HepG2 (cell line): ENCODE measurements around the gene ELL. TPM values are rescaled to one million over a fixed set of nuclear protein-coding genes. Genes with fewer than 3 reads are reported as not detected.

Experiments
- HNF1A ChIP-seq, 2 experiments: sonication (generic) in 1 of 2; formaldehyde crosslinking in 1 of 2; IDR thresholded peaks; 2 replicates each; pipeline versions ENCODE4 v1.4.0 to v1.6.1; 2016 to 2020; ENCODE audit warnings: borderline replicate concordance in 1 of 2, low read depth in 1 of 2, mild to moderate bottlenecking in 1 of 2, missing genetic modification reagents in 1 of 2
- IKZF1 ChIP-seq: fragments of 450-650 bp; IDR thresholded peaks from 2 replicates; pipeline ENCODE4 v1.7.1; 2016
- RNF219 ChIP-seq: sonication (generic); formaldehyde crosslinking; IDR thresholded peaks from 2 replicates; pipeline ENCODE4 v1.5.0; 2020; ENCODE audit warnings: mild to moderate bottlenecking, missing genetic modification reagents
- SOX13 ChIP-seq, 3 experiments: fragments of 450-650 bp in 1 of 3; sonication (generic) in 1 of 3; formaldehyde crosslinking in 1 of 3; IDR thresholded peaks in 2 of 3; conservative IDR thresholded peaks in 1 of 3; 2 replicates each; pipeline versions ENCODE4 v1.5.0 to v1.6.1; 2016 to 2020; ENCODE audit warnings: antibody characterized with exemption in 1 of 3, mild to moderate bottlenecking in 1 of 3, missing compliant biosample characterization in 1 of 3, missing genetic modification reagents in 1 of 3, moderate library complexity in 1 of 3
- WIZ ChIP-seq: sonication (generic); formaldehyde crosslinking; IDR thresholded peaks from 2 replicates; pipeline ENCODE4 v1.5.1; 2020; ENCODE audit warnings: mild to moderate bottlenecking, missing genetic modification reagents
- ZBED4 ChIP-seq: sonication (generic); formaldehyde crosslinking; IDR thresholded peaks from 2 replicates; pipeline ENCODE4 v1.4.0; 2020; ENCODE audit warnings: missing genetic modification reagents, borderline replicate concordance
- ZNF607 ChIP-seq: sonication (generic); formaldehyde crosslinking; IDR thresholded peaks from 2 replicates; pipeline ENCODE4 v1.5.1; 2020; ENCODE audit warnings: missing genetic modification reagents, mild to moderate bottlenecking, borderline replicate concordance
- ZNF646 ChIP-seq: sonication (generic); formaldehyde crosslinking; IDR thresholded peaks from 2 replicates; pipeline ENCODE4 v1.9.0; 2021; ENCODE audit warnings: mild to moderate bottlenecking, missing genetic modification reagents
- polyA plus RNA-seq, 8 experiments: library from polyadenylated mRNA; depleted of rRNA in 3 of 8; stranded (reverse) in 7 of 8; unstranded in 1 of 8; fragments of >200 nt; fragmentation: Illumina TruSeq in 4 of 8; extraction: Trizol in 4 of 8; gene quantifications; 2 replicates each; pipeline versions ENCODE4 v1.2.1 to v1.2.3, GENCODE V29; 2011 to 2016; ENCODE audit warnings: low read depth in 4 of 8, missing spikeins in 1 of 8, mixed read lengths in 1 of 8; ENCODE audit not compliant: insufficient read depth in 1 of 8
- total RNA-seq, 5 experiments: library from RNA; depleted of rRNA; stranded (reverse); fragments of >200 nt; fragmentation: Illumina TruSeq; extraction: Trizol; gene quantifications; 2 replicates each; pipeline ENCODE4 v1.2.3, GENCODE V29; 2016; ENCODE audit warnings: low read depth in 1 of 5

Gene ELL
- total and polyA plus RNA-seq, 2 of the 13 experiments (the other 11 are each of a cell fraction or from before 2014, with no cell fraction given) = 3.7 to 5.4 TPM

- TF ChIP-seq ZBED4 = peak; percentile 91
- TF ChIP-seq HNF1A (IDR thresholded peaks at IDR 0.05; ENCODE audit: low read depth) = peak; percentile 79
- TF ChIP-seq HNF1A (CRISPR knock-in tag; IDR thresholded peaks at IDR 0.05; ENCODE audit: borderline replicate concordance) = peak; percentile 97
- peak; percentile 80; the same call in 1 of the 2 replicates for TF ChIP-seq ZNF646 (CRISPR knock-in tag)
- TF ChIP-seq WIZ = no peak
- TF ChIP-seq SOX13 (IDR thresholded peaks at IDR 0.05) = peak; percentile 82
- peak in 1 of 2 experiments; percentile 96; a peak in 2 of 4 replicates for TF ChIP-seq SOX13 (CRISPR knock-in tag; conservative IDR thresholded peaks at IDR 0.05 in 1 of 2, IDR thresholded peaks at IDR 0.05 in 1 of 2)
- TF ChIP-seq RNF219 (CRISPR knock-in tag) = no peak
- no peak for TF ChIP-seq IKZF1
- peak; percentile 80; the same call in 1 of the 2 replicates for TF ChIP-seq ZNF607
Observed at GRCh38 chr19:18514800-18515682, 6.8 kb downstream of the ELL start (continued).
